NCI-H446 (cell line): ENCODE data around the gene CAMSAP2.

Source experiments
- DNase-seq, 2 experiments: peaks; one replicate each; lab custom pipeline; 2025; lab: John Stamatoyannopoulos, UW

Gene CAMSAP2

GRCh38 chr1:200738327-200738948 is at the start of gene CAMSAP2:
TSS of gene CAMSAP2 (plus strand) at chr1:200738893. CDS start at chr1:200739828, 935 bp downstream.
- DNase-seq = peak; percentile 91 to 98

GRCh38 chr1:200692316-200692715 is 46.4 kb upstream of the CAMSAP2 start:
- no peak for DNase-seq

GRCh38 chr1:200693327-200693726 is 45.4 kb upstream of the CAMSAP2 start:
- DNase-seq = no peak

GRCh38 chr1:200694738-200695137 is 44.0 kb upstream of the CAMSAP2 start:
- no peak for DNase-seq

GRCh38 chr1:200699871-200700270 is 38.8 kb upstream of the CAMSAP2 start:
- no peak for DNase-seq

GRCh38 chr1:200704986-200705500 is 33.6 kb upstream of the CAMSAP2 start:
- DNase-seq = no peak

GRCh38 chr1:200706111-200706814 is 32.4 kb upstream of the CAMSAP2 start:
- no peak for DNase-seq

DNA sequence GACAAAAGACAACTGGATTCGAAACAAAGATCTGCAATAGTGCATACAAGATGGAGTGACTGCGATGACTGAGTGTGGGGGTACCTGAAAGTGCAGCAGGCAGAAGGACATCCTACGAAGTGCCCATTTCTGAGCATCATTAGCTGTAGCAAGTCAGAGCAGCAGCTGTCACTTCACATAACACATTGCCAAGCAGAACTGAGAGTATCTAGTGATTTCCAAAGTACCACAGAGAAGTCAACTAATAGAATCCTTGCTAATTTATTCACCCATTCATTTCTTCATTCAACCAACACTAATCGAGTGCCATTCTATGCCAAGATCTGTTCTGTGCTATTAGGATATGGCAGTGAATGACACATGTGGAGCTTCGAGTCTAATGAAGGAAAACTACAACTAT is 31.6 kb upstream of the CAMSAP2 start:
- peak; percentile 13 to 14 for DNase-seq

DNA sequence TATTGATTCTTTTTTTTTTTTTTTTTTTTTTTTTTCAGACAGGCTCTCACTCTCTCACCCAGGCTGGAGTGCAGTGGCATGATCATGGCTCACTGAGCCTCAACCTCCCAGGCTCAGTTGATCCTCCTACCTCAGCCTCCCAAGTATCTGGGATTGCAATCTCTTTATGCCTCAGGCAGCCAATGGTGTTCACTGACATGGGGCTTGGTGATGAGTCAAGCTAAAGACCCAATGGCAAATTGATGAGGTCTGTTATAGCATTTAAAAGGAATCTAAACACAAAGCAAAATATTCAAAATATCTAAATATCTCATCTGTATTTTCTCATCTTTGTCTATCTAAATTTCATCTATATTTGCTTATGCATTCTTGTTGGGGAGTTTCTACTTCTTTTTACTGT is 30.5 kb upstream of the CAMSAP2 start:
- no peak for DNase-seq

DNA sequence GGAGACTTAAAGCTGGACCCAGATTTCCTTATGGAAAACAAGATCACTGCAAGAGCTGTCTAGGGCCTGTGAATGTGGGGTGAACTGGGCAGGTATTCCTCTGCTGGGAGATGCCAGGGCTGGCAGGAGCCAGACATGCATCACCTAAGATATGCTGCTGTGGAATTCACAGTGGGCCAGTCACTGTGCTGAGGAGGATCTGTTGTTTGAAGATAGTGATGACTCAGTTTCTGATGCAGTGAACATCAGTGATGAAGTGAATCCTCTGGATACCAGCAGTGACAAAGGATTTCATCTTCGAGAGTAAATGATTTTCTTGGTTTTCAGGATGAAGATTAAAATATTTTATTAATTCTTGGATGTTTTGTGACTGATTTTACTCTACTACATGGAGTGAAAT is 29.9 kb upstream of the CAMSAP2 start:
- DNase-seq = no peak

- no peak for DNase-seq
Observed at GRCh38 chr1:200710166-200710565, 28.5 kb upstream of the CAMSAP2 start.

GRCh38 chr1:200714504-200715187 is 24.0 kb upstream of the CAMSAP2 start:
- no peak for DNase-seq

DNA sequence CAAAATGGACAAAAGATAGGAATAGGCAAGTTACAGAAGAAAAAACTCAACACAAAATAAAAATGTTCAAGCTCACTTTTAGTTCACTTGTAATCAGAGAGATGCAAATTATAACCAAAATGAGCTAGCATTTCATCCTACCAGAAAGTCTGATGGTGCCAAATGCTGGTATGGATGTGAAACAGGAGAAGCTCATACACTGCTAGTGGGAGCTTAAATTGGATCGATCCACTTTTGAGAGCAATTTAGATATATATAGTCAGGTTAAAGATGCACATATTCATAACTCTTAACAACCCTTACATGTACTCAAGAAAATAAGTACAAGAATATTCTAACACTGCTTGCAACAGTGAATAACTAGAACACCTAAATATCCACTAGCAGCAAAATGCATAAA is 18.5 kb upstream of the CAMSAP2 start:
- no peak for DNase-seq

GRCh38 chr1:200724064-200724463 is 14.6 kb upstream of the CAMSAP2 start:
- DNase-seq = no peak

GRCh38 chr1:200727257-200727656 is 11.4 kb upstream of the CAMSAP2 start:
- no peak for DNase-seq

GRCh38 chr1:200729863-200730262 is 8.8 kb upstream of the CAMSAP2 start:
- no peak for DNase-seq

DNA sequence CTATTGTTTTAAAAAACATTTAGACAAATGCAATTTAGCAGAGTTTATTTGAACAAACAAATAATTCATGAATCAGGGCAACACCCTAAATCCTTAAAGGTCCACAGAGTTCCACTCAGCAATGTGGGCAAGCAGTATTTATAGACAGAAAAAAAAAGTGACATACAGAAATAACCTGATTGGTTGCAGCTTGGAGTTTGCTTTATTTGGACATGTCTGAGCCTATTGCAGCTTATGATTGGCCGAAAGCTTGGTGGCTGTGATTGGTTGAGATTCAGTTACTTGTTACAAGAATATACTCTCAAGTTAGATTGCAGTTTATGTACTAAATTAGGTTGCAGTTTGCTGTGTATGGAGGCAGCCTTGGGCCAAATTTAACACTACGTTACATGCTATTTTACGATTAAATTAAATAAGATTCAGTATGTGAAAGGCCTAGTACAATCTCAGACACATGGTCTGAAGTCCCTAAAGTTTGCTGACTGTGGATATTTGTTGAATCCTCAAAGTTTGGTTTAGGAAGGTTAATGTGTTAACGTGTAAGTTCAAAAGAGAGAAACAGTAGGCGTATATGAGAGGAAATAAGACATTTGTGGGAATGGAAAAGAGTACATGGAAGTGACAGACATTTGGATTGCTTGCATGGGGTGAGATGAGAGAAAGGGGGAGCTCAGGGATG is 6.9 kb upstream of the CAMSAP2 start:
- no peak for DNase-seq

GRCh38 chr1:200732438-200732837 is 6.3 kb upstream of the CAMSAP2 start:
- no peak for DNase-seq

DNA sequence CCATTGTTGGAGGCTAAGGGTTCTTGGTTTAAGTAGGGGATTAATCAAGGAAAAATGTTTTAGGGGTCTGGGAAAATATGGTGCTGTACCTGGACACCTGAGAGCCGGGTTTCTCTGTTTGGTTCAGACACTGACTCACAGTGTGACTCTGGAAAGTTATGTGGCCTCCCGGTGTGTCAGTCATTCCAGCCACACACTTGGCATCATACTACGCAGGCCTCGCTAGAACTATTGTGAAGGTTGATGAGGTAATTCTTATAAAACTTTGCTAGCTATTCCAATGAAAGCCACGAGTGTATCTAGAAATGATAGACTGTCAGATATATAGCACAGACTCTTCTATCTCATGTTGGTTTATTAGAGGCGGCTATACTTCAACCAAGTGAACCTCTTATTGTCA is 4.8 kb upstream of the CAMSAP2 start:
- no peak for DNase-seq

DNA sequence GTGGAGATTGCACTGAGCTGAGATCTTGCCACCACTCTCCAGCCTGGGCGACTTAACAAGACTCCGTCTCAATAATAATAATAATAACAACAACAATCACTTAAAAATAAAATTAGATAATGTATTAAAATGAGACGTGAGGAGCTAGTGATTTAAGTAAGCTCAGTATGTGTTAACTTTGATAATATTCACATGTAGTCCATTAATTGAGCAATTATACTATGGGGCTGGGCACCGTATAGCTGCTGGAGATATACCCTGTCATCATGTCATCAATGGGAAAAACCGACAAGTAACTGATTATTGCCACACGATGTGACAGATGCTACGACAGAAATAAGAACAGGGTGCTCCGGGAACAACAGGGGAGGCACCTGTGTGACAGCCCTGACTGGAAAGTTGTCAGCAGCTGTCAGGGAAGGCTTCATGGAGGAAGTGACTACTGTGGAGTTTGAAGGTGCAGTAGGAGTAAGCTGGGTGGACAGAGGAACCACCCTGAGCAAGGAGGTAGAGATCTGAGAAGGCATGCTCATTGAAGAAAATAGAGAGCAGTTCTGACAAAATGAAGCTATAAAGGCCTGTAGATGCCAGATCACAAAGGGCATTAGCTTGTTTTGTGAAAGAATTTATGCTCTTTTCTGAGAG is 924 bp upstream of the CAMSAP2 start:
- DNase-seq = no peak

DNA sequence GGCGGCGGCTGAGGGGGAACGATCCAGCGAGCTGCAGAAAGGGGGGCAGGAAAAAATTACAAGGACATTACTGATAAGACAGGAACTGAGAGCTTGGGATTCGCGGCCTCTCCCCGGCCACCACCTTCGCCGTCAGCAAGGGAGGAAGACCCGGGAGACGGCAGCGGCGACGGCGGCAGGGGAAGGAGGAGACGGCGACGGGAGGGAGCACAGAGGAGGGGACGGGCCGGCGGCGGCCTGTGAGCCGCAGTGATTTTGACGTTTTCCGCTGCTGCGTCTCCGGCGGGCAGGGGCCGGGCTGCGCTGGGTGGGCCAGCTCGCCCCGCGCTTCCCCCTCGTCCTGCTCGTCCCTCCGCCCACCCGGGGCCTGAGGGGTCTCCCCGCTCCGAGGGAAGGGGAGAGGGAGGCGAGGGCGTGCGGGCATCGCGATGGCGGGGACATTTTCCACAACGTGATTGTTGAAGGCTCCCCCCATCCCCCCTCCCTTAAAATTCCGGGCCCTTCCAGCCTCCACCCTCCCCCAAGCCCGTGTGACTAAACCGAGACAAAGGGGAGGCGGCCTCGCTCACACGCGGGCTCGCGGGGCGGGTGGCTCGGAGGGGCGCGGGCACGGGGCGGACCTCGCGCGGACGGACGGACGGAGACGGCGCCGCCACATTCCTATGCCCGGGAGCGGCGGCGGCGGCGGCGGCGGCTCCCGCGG is 407 bp downstream of the CAMSAP2 start:
- peak; percentile 63 to 81 for DNase-seq
